ENCODE data around the gene CCL25.

- TF ChIP-seq CREM (IDR thresholded peaks at IDR 0.05) (no peak), CREM (CRISPR knock-in tag; IDR thresholded peaks at IDR 0.05) (no peak), FOXP1 (IDR thresholded peaks at IDR 0.05) (no peak), FOXP1 (CRISPR knock-in tag; IDR thresholded peaks at IDR 0.05) (no peak), TFDP2 (CRISPR knock-in tag; IDR thresholded peaks at IDR 0.05) (no peak), SMAD1 (CRISPR knock-in tag; IDR thresholded peaks at IDR 0.05; ENCODE audit: borderline replicate concordance, low read depth) (no peak), CC2D1A (CRISPR knock-in tag; IDR thresholded peaks at IDR 0.05) (no peak), CBX5 (CRISPR knock-in tag; IDR thresholded peaks at IDR 0.05; ENCODE audit: borderline replicate concordance) (no peak), MXD3 (CRISPR knock-in tag; IDR thresholded peaks at IDR 0.05) (no peak), ARNT2 (CRISPR knock-in tag; IDR thresholded peaks at IDR 0.05; ENCODE audit: low read depth) (no peak)
- TF ChIP-seq, protein P1, sequence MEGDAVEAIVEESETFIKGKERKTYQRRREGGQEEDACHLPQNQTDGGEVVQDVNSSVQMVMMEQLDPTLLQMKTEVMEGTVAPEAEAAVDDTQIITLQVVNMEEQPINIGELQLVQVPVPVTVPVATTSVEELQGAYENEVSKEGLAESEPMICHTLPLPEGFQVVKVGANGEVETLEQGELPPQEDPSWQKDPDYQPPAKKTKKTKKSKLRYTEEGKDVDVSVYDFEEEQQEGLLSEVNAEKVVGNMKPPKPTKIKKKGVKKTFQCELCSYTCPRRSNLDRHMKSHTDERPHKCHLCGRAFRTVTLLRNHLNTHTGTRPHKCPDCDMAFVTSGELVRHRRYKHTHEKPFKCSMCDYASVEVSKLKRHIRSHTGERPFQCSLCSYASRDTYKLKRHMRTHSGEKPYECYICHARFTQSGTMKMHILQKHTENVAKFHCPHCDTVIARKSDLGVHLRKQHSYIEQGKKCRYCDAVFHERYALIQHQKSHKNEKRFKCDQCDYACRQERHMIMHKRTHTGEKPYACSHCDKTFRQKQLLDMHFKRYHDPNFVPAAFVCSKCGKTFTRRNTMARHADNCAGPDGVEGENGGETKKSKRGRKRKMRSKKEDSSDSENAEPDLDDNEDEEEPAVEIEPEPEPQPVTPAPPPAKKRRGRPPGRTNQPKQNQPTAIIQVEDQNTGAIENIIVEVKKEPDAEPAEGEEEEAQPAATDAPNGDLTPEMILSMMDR (CRISPR knock-in tag; IDR thresholded peaks at IDR 0.05), result no peak
Measured at GRCh38 chr19:8111376-8111775, 58.8 kb downstream of the CCL25 start.

All from HepG2 (cell line).